ENCODE results near the gene ZNF208. TPM values are rescaled to one million over a fixed set of nuclear protein-coding genes. Genes with fewer than 3 reads are reported as not detected.
"Not testable (repeated sequence)": the region's sequence is repeated elsewhere in the genome, so short reads cannot be mapped to it uniquely, and the experiment has no call there.

ZNF208 gene
- total and polyA plus RNA-seq, 2 of the 8 experiments (the other 6 are each of a cell fraction or from before 2014, with no cell fraction given) = not detected

DNA sequence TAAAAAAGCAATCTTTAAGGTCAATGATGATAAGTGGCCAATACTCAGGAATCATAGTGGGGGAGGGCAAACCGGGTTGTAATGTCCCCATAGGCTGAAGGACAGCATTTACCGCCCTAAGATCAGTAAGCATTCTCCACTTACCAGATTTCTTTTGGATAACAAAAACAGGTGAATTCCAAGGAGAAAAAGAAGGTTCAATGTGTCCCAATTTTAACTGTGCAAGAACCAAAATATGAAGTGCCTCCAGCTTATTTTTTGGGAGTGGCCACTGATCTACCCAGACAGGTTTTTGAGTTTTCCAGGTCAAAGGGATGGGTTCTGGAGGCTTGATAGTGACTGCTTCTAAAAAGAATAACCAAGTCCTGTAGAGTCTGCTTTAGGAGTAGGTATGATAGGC, 125.2 kb downstream of the ZNF208 start:
- CTCF ChIA-PET (ENCODE audit: partially characterized antibody); H4K20me1 ChIP-seq (replicated peaks in 1 of 2; ENCODE audit: control insufficient read depth in 1 of 2, insufficient read depth in 2 of 2, low read length in 2 of 2); H2AK5ac ChIP-seq (ENCODE audit: low read depth, low read length); H3K56ac ChIP-seq (replicated peaks; ENCODE audit: insufficient read length, low read depth, low read length); H3K79me1 ChIP-seq (ENCODE audit: low read depth, low read length); DNase-seq (ENCODE audit: low read depth in 1 of 2, low spot score in 2 of 2); H3K36me3 ChIP-seq (ENCODE audit: control insufficient read depth in 2 of 4, insufficient read depth in 4 of 4, low read length in 3 of 4); H2BK15ac ChIP-seq (ENCODE audit: low read length); H3K4me2 ChIP-seq (ENCODE audit: insufficient read depth in 1 of 2, low read depth in 2 of 2, low read length in 2 of 2); H3K27me3 ChIP-seq (replicated peaks in 1 of 4; ENCODE audit: control insufficient read depth in 3 of 4, extremely low read depth in 1 of 4, insufficient read depth in 3 of 4, low read length in 3 of 4); H4K91ac ChIP-seq (replicated peaks; ENCODE audit: insufficient read length, low read length); H3K18ac ChIP-seq (ENCODE audit: extremely low read depth, low read length); H3K23me2 ChIP-seq (ENCODE audit: low read depth, low read length); H3K9ac ChIP-seq (replicated peaks in 1 of 4; ENCODE audit: extremely low read depth in 1 of 4, low read depth in 3 of 4, low read length in 3 of 4); H2BK5ac ChIP-seq (ENCODE audit: low read depth, low read length); POLR2A ChIA-PET (ENCODE audit: partially characterized antibody); H3K23ac ChIP-seq (ENCODE audit: insufficient read length); H2BK12ac ChIP-seq (ENCODE audit: low read depth, low read length); H2AFZ ChIP-seq (ENCODE audit: low read length); H3K4ac ChIP-seq (replicated peaks; ENCODE audit: insufficient read length, low read depth, low read length); H3K79me2 ChIP-seq (ENCODE audit: control insufficient read depth in 1 of 2, insufficient read depth in 2 of 2, low read length in 2 of 2); H4K8ac ChIP-seq (ENCODE audit: extremely low read depth, insufficient read depth, low read length); H3K27ac ChIP-seq (ENCODE audit: low read depth, low read length); FAIRE-seq; H3K14ac ChIP-seq (ENCODE audit: insufficient read length); H3K4me3 ChIP-seq (ENCODE audit: extremely low read depth in 1 of 4, insufficient read depth in 2 of 4, low read depth in 3 of 4, low read length in 4 of 4); H2BK20ac ChIP-seq (ENCODE audit: low read length); H4K5ac ChIP-seq (ENCODE audit: insufficient read length, low read depth, low read length); H3K4me1 ChIP-seq (replicated peaks in 1 of 4; ENCODE audit: control insufficient read depth in 3 of 4, insufficient read depth in 4 of 4, low read length in 3 of 4); H2BK120ac ChIP-seq (replicated peaks; ENCODE audit: low read depth, low read length): not testable (repeated sequence)
- H3K9me3 ChIP-seq (ENCODE audit: insufficient read depth in 2 of 2, low read depth in 1 of 2, low read length in 1 of 2) = peaks cover 19 to 37% of the 10 kb centered on the region in 2 experiments; a peak in 3 of 4 replicates
- 60% methylated on average over 2 of the region's 2 CpGs; no CpG with 5 or more reads in 1 of the 2 experiments for WGBS, 2 experiments (ENCODE audit: extremely low coverage in 1 of 2, insufficient coverage in 1 of 2, insufficient read length in 1 of 2, insufficient replicate concordance in 2 of 2, low coverage in 1 of 2, low lambda C conversion rate in 2 of 2, missing lambda C conversion rate in 1 of 2)

DNA sequence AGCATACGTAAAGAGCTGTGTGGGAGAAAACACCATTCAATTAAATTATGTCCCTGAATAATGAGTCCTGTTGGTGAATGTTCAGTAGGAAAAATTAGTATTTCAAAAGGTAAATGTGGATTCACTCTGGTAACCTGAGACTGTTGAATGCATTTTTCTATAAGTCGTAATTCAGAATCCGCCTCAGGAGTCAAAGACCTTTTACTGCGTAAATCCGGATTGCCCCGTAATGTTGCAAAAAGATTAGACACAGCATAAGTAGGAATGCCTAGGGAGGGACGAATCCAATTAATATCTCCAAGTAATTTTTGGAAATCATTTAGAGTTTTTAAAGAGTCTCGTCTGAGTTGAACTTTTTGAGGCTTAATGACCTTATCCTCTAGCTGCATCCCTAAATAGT, 126.0 kb downstream of the ZNF208 start:
- H4K91ac ChIP-seq (replicated peaks; ENCODE audit: insufficient read length, low read length); H3K23me2 ChIP-seq (ENCODE audit: low read depth, low read length); H3K9ac ChIP-seq (replicated peaks in 1 of 4; ENCODE audit: extremely low read depth in 1 of 4, low read depth in 3 of 4, low read length in 3 of 4); H4K8ac ChIP-seq (ENCODE audit: extremely low read depth, insufficient read depth, low read length); H2BK15ac ChIP-seq (ENCODE audit: low read length); DNase-seq (ENCODE audit: low read depth in 1 of 2, low spot score in 2 of 2); H3K36me3 ChIP-seq (ENCODE audit: control insufficient read depth in 2 of 4, insufficient read depth in 4 of 4, low read length in 3 of 4); H3K4me2 ChIP-seq (ENCODE audit: insufficient read depth in 1 of 2, low read depth in 2 of 2, low read length in 2 of 2); H4K20me1 ChIP-seq (replicated peaks in 1 of 2; ENCODE audit: control insufficient read depth in 1 of 2, insufficient read depth in 2 of 2, low read length in 2 of 2); H4K5ac ChIP-seq (ENCODE audit: insufficient read length, low read depth, low read length); H2AFZ ChIP-seq (ENCODE audit: low read length); H3K18ac ChIP-seq (ENCODE audit: extremely low read depth, low read length); H2BK20ac ChIP-seq (ENCODE audit: low read length); H3K23ac ChIP-seq (ENCODE audit: insufficient read length); H3K27me3 ChIP-seq (replicated peaks in 1 of 4; ENCODE audit: control insufficient read depth in 3 of 4, extremely low read depth in 1 of 4, insufficient read depth in 3 of 4, low read length in 3 of 4); POLR2A ChIA-PET (ENCODE audit: partially characterized antibody); H2BK12ac ChIP-seq (ENCODE audit: low read depth, low read length); H3K4ac ChIP-seq (replicated peaks; ENCODE audit: insufficient read length, low read depth, low read length); H2BK5ac ChIP-seq (ENCODE audit: low read depth, low read length); H3K27ac ChIP-seq (ENCODE audit: low read depth, low read length); H3K4me1 ChIP-seq (replicated peaks in 1 of 4; ENCODE audit: control insufficient read depth in 3 of 4, insufficient read depth in 4 of 4, low read length in 3 of 4); H3K79me1 ChIP-seq (ENCODE audit: low read depth, low read length); H2AK5ac ChIP-seq (ENCODE audit: low read depth, low read length); H3K14ac ChIP-seq (ENCODE audit: insufficient read length); FAIRE-seq; H3K79me2 ChIP-seq (ENCODE audit: control insufficient read depth in 1 of 2, insufficient read depth in 2 of 2, low read length in 2 of 2); H2BK120ac ChIP-seq (replicated peaks; ENCODE audit: low read depth, low read length); H3K4me3 ChIP-seq (ENCODE audit: extremely low read depth in 1 of 4, insufficient read depth in 2 of 4, low read depth in 3 of 4, low read length in 4 of 4); H3K56ac ChIP-seq (replicated peaks; ENCODE audit: insufficient read length, low read depth, low read length); CTCF ChIA-PET (ENCODE audit: partially characterized antibody): not testable (repeated sequence)
- 92% methylated on average over 8 of the region's 8 CpGs; no CpG with 5 or more reads in 1 of the 2 experiments for WGBS, 2 experiments (ENCODE audit: extremely low coverage in 1 of 2, insufficient coverage in 1 of 2, insufficient read length in 1 of 2, insufficient replicate concordance in 2 of 2, low coverage in 1 of 2, low lambda C conversion rate in 2 of 2, missing lambda C conversion rate in 1 of 2)
- H3K9me3 ChIP-seq (ENCODE audit: insufficient read depth in 2 of 2, low read depth in 1 of 2, low read length in 1 of 2) = peaks cover 22 to 43% of the 10 kb centered on the region in 2 experiments

Data from H1 (cell line).